Neuronal stem cell (in vitro differentiated cells): ENCODE results near the gene TRIM49B. TPM values are rescaled to one million over a fixed set of nuclear protein-coding genes. Genes with fewer than 3 reads are reported as not detected.
"Not testable (repeated sequence)": the region's sequence is repeated elsewhere in the genome, so short reads cannot be mapped to it uniquely, and the experiment has no call there.

ENCODE experiments used
- DNase-seq: peaks from one replicate; pipeline ENCODE4 v3.0.0-alpha.2; 2013; ENCODE audit warnings: low spot score
- H2AFZ ChIP-seq: one replicate; pipeline ENCODE4 v1.6.1; 2013; ENCODE audit warnings: mild to moderate bottlenecking, low read length, inconsistent platforms
- H2AK5ac ChIP-seq: 2 replicates; pipeline ENCODE4 v1.6.1; 2013; ENCODE audit warnings: low read depth, mild to moderate bottlenecking, inconsistent platforms, low read length, moderate library complexity, mixed read lengths
- H2BK120ac ChIP-seq: 2 replicates; pipeline ENCODE4 v1.6.1; 2013; ENCODE audit warnings: low read depth, mild to moderate bottlenecking, inconsistent platforms, low read length, moderate library complexity, mixed read lengths
- H2BK12ac ChIP-seq: one replicate; pipeline ENCODE4 v1.6.1; 2013; ENCODE audit warnings: low read length, inconsistent platforms
- H2BK15ac ChIP-seq: 2 replicates; pipeline ENCODE4 v1.6.1; 2013; ENCODE audit warnings: mild to moderate bottlenecking, low read length, inconsistent platforms, mixed read lengths
- H2BK5ac ChIP-seq: one replicate; pipeline ENCODE4 v1.6.1; 2013; ENCODE audit warnings: inconsistent platforms, mild to moderate bottlenecking, low read length, moderate library complexity
- H3K14ac ChIP-seq: one replicate; pipeline ENCODE4 v1.6.1; 2013; ENCODE audit warnings: low read length, inconsistent platforms
- H3K18ac ChIP-seq: 2 replicates; pipeline ENCODE4 v1.6.1; 2013; ENCODE audit warnings: low read length, inconsistent platforms
- H3K23ac ChIP-seq: 2 replicates; pipeline ENCODE4 v1.6.1; 2013; ENCODE audit warnings: low read depth, mild to moderate bottlenecking, mixed read lengths, low read length, inconsistent platforms; ENCODE audit not compliant: poor library complexity
- H3K27ac ChIP-seq: replicated peaks from 3 replicates; pipeline ENCODE4 v1.5.1; 2013; ENCODE audit warnings: low read length, inconsistent platforms
- H3K27me3 ChIP-seq, 3 experiments: 2 replicates each; pipeline ENCODE4 v1.6.1; 2013; ENCODE audit warnings: low read length in 3 of 3, mild to moderate bottlenecking in 2 of 3, inconsistent platforms in 1 of 3, low read depth in 1 of 3, mixed read lengths in 1 of 3, moderate library complexity in 1 of 3; ENCODE audit not compliant: control insufficient read depth in 3 of 3, insufficient read depth in 3 of 3
- H3K36me3 ChIP-seq, 2 donors: replicated peaks in 1 of 2; 2 replicates each; pipeline ENCODE4 v1.6.1; 2013; ENCODE audit warnings: low read length in 2 of 2; ENCODE audit not compliant: control insufficient read depth in 2 of 2, insufficient read depth in 2 of 2
- H3K4ac ChIP-seq: 2 replicates; pipeline ENCODE4 v1.6.1; 2013; ENCODE audit warnings: inconsistent platforms, mild to moderate bottlenecking, low read length, moderate library complexity
- H3K4me1 ChIP-seq, 2 donors: 1 replicate in 1 of 2; 2 replicates in 1 of 2; pipeline ENCODE4 v1.6.1; 2013; ENCODE audit warnings: low read length in 2 of 2, low read depth in 1 of 2; ENCODE audit not compliant: control insufficient read depth in 2 of 2, insufficient read depth in 1 of 2
- H3K4me2 ChIP-seq: one replicate; pipeline ENCODE4 v1.6.1; 2013; ENCODE audit warnings: mild to moderate bottlenecking, low read length, inconsistent platforms; ENCODE audit not compliant: insufficient read depth, poor library complexity, severe bottlenecking
- H3K4me3 ChIP-seq, 2 donors: 2 replicates each; pipeline ENCODE4 v1.5.1; 2013; ENCODE audit warnings: low read length in 2 of 2, mild to moderate bottlenecking in 2 of 2, inconsistent platforms in 1 of 2, moderate library complexity in 1 of 2
- H3K79me1 ChIP-seq: one replicate; pipeline ENCODE4 v1.6.1; 2013; ENCODE audit warnings: low read depth, mild to moderate bottlenecking, inconsistent platforms, low read length, moderate library complexity
- H3K9ac ChIP-seq: one replicate; pipeline ENCODE4 v1.6.1; 2013; ENCODE audit warnings: mild to moderate bottlenecking, low read depth, low read length, inconsistent platforms; ENCODE audit not compliant: poor library complexity
- H3K9me3 ChIP-seq, 2 donors: replicated peaks in 1 of 2; 2 replicates each; pipeline versions ENCODE3 to v1.6.1; 2013; ENCODE audit warnings: low read length in 2 of 2, mild to moderate bottlenecking in 2 of 2, inconsistent platforms in 1 of 2, low read depth in 1 of 2, mixed read lengths in 1 of 2, moderate library complexity in 1 of 2; ENCODE audit not compliant: control insufficient read depth in 2 of 2, insufficient read depth in 1 of 2
- H4K8ac ChIP-seq: one replicate; pipeline ENCODE4 v1.6.1; 2013; ENCODE audit warnings: low read depth, mild to moderate bottlenecking, inconsistent platforms, low read length, moderate library complexity
- H4K91ac ChIP-seq: one replicate; pipeline ENCODE4 v1.6.1; 2013; ENCODE audit warnings: low read length, low read depth, mild to moderate bottlenecking, inconsistent platforms; ENCODE audit not compliant: poor library complexity
- WGBS, 2 donors: extraction: QIAGEN DNeasy Blood & Tissue Kit; methylation state at CpG; one replicate each; pipeline ENCODE4 v1.1.7; 2013; ENCODE audit warnings: missing lambda C conversion rate in 2 of 2, mixed read lengths in 1 of 2; ENCODE audit not compliant: insufficient read length in 2 of 2, insufficient replicate concordance in 1 of 2; ENCODE audit errors: extremely low coverage in 2 of 2; 5-methylcytosine and 5-hydroxymethylcytosine counted together
- small RNA-seq: library from polyadenylated mRNA; stranded (forward); fragments of <200 nt; extraction: miRNeasy Mini kit (QIAGEN cat#:217004); gene quantifications from one replicate; pipeline ENCODE3, GENCODE V24; 2013; ENCODE audit not compliant: insufficient read depth

Gene TRIM49B

GRCh38 chr11:49059012-49059411, 30.4 kb downstream of the TRIM49B start, which contains the start of gene TRIM64C:
TSS of gene TRIM64C (minus strand) at chr11:49059112. CDS start at chr11:49059112, 0 bp downstream.
- H3K14ac ChIP-seq, H2AFZ ChIP-seq, H3K27ac ChIP-seq, H4K8ac ChIP-seq, H3K9ac ChIP-seq, H3K18ac ChIP-seq, H2AK5ac ChIP-seq, H2BK5ac ChIP-seq, DNase-seq, H3K36me3 ChIP-seq, H3K4ac ChIP-seq, H2BK12ac ChIP-seq, H3K23ac ChIP-seq, H3K4me1 ChIP-seq, H3K4me2 ChIP-seq, H2BK120ac ChIP-seq, H3K9me3 ChIP-seq, H3K79me1 ChIP-seq, H2BK15ac ChIP-seq, H3K27me3 ChIP-seq, H3K4me3 ChIP-seq, H4K91ac ChIP-seq: not testable (repeated sequence)
- no CpG with 5 or more reads among the region's 5 CpGs for WGBS, 2 donors

GRCh38 chr11:49069897-49070296, 41.3 kb downstream of the TRIM49B start:
- not testable (repeated sequence) for H4K91ac ChIP-seq, H3K27ac ChIP-seq, H2BK15ac ChIP-seq, H3K4me2 ChIP-seq, H2BK5ac ChIP-seq, H3K27me3 ChIP-seq, H2AFZ ChIP-seq, H3K14ac ChIP-seq, H3K18ac ChIP-seq, H2AK5ac ChIP-seq, H3K79me1 ChIP-seq, H3K9ac ChIP-seq, H3K4me1 ChIP-seq, H3K36me3 ChIP-seq, H3K4me3 ChIP-seq, H3K4ac ChIP-seq, H2BK12ac ChIP-seq, H2BK120ac ChIP-seq, DNase-seq, H3K23ac ChIP-seq, H3K9me3 ChIP-seq, H4K8ac ChIP-seq
- no CpG with 5 or more reads among the region's 5 CpGs for WGBS, 2 donors

Small RNA genes within 50 kb of the gene (small RNA-seq; reads per million reads assigned to genes)
- gene AC084851.1, result not detected
